ENCODE data around the gene TLE1.

TLE1 gene

DNA sequence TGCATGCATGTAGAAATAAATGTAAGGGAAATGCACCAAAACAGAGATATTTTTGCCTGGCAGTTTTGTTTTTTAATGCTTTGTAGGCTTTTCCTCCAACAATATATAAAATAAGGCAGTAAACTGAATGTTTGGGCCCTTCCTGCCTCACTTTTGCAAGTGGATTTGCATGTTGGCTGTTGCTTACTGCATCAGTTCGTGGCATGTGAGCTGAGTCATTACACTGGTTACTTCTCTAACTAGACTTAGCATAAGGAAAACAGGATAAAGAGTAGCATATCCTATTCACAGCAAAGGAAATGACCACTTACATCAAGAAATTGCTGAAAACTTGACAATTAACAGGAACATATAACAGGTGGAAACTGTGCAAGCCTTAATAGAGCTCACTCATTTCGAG is 113.4 kb downstream of the TLE1 start:
- H3K4me1 ChIP-seq (ENCODE audit: low read depth, poor library complexity, severe bottlenecking), result no peaks in the 10 kb centered on the region
- no peaks in the 10 kb centered on the region for H3K27me3 ChIP-seq (ENCODE audit: insufficient read depth, low read depth)
- no peak overlapping the region for H3K4me2 ChIP-seq
- H3K4me3 ChIP-seq (IDR thresholded peaks at IDR 0.05; ENCODE audit: insufficient read depth, low read depth, low read length), result no peak overlapping the region
- H2AFZ ChIP-seq (ENCODE audit: low read depth), result no peak overlapping the region
- TF ChIP-seq, protein P1, sequence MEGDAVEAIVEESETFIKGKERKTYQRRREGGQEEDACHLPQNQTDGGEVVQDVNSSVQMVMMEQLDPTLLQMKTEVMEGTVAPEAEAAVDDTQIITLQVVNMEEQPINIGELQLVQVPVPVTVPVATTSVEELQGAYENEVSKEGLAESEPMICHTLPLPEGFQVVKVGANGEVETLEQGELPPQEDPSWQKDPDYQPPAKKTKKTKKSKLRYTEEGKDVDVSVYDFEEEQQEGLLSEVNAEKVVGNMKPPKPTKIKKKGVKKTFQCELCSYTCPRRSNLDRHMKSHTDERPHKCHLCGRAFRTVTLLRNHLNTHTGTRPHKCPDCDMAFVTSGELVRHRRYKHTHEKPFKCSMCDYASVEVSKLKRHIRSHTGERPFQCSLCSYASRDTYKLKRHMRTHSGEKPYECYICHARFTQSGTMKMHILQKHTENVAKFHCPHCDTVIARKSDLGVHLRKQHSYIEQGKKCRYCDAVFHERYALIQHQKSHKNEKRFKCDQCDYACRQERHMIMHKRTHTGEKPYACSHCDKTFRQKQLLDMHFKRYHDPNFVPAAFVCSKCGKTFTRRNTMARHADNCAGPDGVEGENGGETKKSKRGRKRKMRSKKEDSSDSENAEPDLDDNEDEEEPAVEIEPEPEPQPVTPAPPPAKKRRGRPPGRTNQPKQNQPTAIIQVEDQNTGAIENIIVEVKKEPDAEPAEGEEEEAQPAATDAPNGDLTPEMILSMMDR (conservative IDR thresholded peaks at IDR 0.05; ENCODE audit: low read depth, low read length), result no peak
- no peak overlapping the region for H3K27ac ChIP-seq
- H3K79me2 ChIP-seq (ENCODE audit: insufficient read depth, low read depth), result no peaks in the 10 kb centered on the region
- no peaks in the 10 kb centered on the region for H4K20me1 ChIP-seq (ENCODE audit: insufficient read depth)
- no peak overlapping the region for H3K9ac ChIP-seq
- H3K36me3 ChIP-seq (ENCODE audit: insufficient read depth), result no peaks in the 10 kb centered on the region

GRCh38 chr9:81574405-81574804 is 114.9 kb downstream of the TLE1 start:
- H3K4me1 ChIP-seq (ENCODE audit: low read depth, poor library complexity, severe bottlenecking), result no peaks in the 10 kb centered on the region
- TF ChIP-seq, protein P1 (conservative IDR thresholded peaks at IDR 0.05; ENCODE audit: low read depth, low read length), result no peak
- no peaks in the 10 kb centered on the region for H3K79me2 ChIP-seq (ENCODE audit: insufficient read depth, low read depth)
- no peak overlapping the region for H3K4me3 ChIP-seq (IDR thresholded peaks at IDR 0.05; ENCODE audit: insufficient read depth, low read depth, low read length)
- no peak overlapping the region for H2AFZ ChIP-seq (ENCODE audit: low read depth)
- no peaks in the 10 kb centered on the region for H3K36me3 ChIP-seq (ENCODE audit: insufficient read depth)
- H3K9ac ChIP-seq, result no peak overlapping the region
- no peak overlapping the region for H3K4me2 ChIP-seq
- H3K27me3 ChIP-seq (ENCODE audit: insufficient read depth, low read depth), result no peaks in the 10 kb centered on the region
- no peak overlapping the region for H3K27ac ChIP-seq
- H4K20me1 ChIP-seq (ENCODE audit: insufficient read depth), result no peaks in the 10 kb centered on the region

- H3K27ac ChIP-seq, result no peak overlapping the region
- H3K4me2 ChIP-seq, result no peak overlapping the region
- no peaks in the 10 kb centered on the region for H3K79me2 ChIP-seq (ENCODE audit: insufficient read depth, low read depth)
- TF ChIP-seq, protein P1 (conservative IDR thresholded peaks at IDR 0.05; ENCODE audit: low read depth, low read length), result no peak
- no peaks in the 10 kb centered on the region for H3K36me3 ChIP-seq (ENCODE audit: insufficient read depth)
- H2AFZ ChIP-seq (ENCODE audit: low read depth), result no peak overlapping the region
- H3K9ac ChIP-seq, result no peak overlapping the region
- H3K4me1 ChIP-seq (ENCODE audit: low read depth, poor library complexity, severe bottlenecking), result no peaks in the 10 kb centered on the region
- H3K27me3 ChIP-seq (ENCODE audit: insufficient read depth, low read depth), result no peaks in the 10 kb centered on the region
- H3K4me3 ChIP-seq (IDR thresholded peaks at IDR 0.05; ENCODE audit: insufficient read depth, low read depth, low read length), result no peak overlapping the region
- no peaks in the 10 kb centered on the region for H4K20me1 ChIP-seq (ENCODE audit: insufficient read depth)
Measured at GRCh38 chr9:81573415-81574321, 115.7 kb downstream of the TLE1 start.

DNA sequence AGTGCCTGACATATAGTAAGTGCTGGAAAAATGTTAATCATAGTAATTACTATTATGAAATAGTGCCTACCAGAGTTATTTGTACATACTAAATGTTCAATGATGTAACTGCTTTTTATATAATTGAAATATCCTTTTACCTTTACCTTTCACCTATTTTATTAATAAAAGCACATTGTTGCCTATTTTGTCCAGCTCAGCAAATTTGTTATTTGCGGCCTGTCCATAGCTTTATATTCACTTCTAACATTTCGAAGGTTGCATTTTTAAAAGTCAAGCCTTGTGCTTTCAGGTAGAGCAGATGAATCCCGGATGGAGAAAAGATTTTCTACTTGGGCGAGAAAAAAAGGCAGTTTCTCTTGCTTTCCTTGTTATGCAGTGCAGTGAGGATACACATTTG is 119.3 kb downstream of the TLE1 start:
- no peaks in the 10 kb centered on the region for H3K27me3 ChIP-seq (ENCODE audit: insufficient read depth, low read depth)
- H3K4me3 ChIP-seq (IDR thresholded peaks at IDR 0.05; ENCODE audit: insufficient read depth, low read depth, low read length), result no peak overlapping the region
- no peak overlapping the region for H3K9ac ChIP-seq
- H3K27ac ChIP-seq, result no peak overlapping the region
- H3K4me1 ChIP-seq (ENCODE audit: low read depth, poor library complexity, severe bottlenecking), result no peaks in the 10 kb centered on the region
- H3K36me3 ChIP-seq (ENCODE audit: insufficient read depth), result no peaks in the 10 kb centered on the region
- TF ChIP-seq, protein P1 (conservative IDR thresholded peaks at IDR 0.05; ENCODE audit: low read depth, low read length), result no peak
- no peak overlapping the region for H3K4me2 ChIP-seq
- H3K79me2 ChIP-seq (ENCODE audit: insufficient read depth, low read depth), result no peaks in the 10 kb centered on the region
- H2AFZ ChIP-seq (ENCODE audit: low read depth), result no peak overlapping the region
- no peaks in the 10 kb centered on the region for H4K20me1 ChIP-seq (ENCODE audit: insufficient read depth)

Measured in KMS-11 (cell line).